Measurements from ENCODE around the gene MVB12B.

MVB12B gene

GRCh38 chr9:126479515-126479914 lies 152.9 kb downstream of the MVB12B start:
- intact Hi-C loops (cut with micrococcal nuclease), result no loop called here
- no peak overlapping the region for H3K27ac Mint-ChIP-seq
- H3K4me1 Mint-ChIP-seq (ENCODE audit: low read depth), result peaks cover 53% of the 10 kb centered on the region
- no peak overlapping the region for H3K4me3 Mint-ChIP-seq
- H3K36me3 Mint-ChIP-seq (ENCODE audit: low read depth), result peaks cover 96% of the 10 kb centered on the region
- no peaks in the 10 kb centered on the region for H3K9me3 Mint-ChIP-seq
- H3K27me3 Mint-ChIP-seq, result peaks cover 18% of the 10 kb centered on the region

- H3K27ac Mint-ChIP-seq, result no peak overlapping the region
- H3K9me3 Mint-ChIP-seq, result no peaks in the 10 kb centered on the region
- H3K36me3 Mint-ChIP-seq (ENCODE audit: low read depth), result peaks cover 87% of the 10 kb centered on the region
- peaks cover 13% of the 10 kb centered on the region for H3K27me3 Mint-ChIP-seq
- H3K4me1 Mint-ChIP-seq (ENCODE audit: low read depth), result peaks cover 41% of the 10 kb centered on the region
- no peak overlapping the region for H3K4me3 Mint-ChIP-seq
- intact Hi-C loops (cut with micrococcal nuclease), result no loop called here
Measured at GRCh38 chr9:126480813-126481212, 154.2 kb downstream of the MVB12B start.

- peaks cover 89% of the 10 kb centered on the region for H3K36me3 Mint-ChIP-seq (ENCODE audit: low read depth)
- H3K9me3 Mint-ChIP-seq, result no peaks in the 10 kb centered on the region
- peaks cover 13% of the 10 kb centered on the region for H3K27me3 Mint-ChIP-seq
- H3K4me1 Mint-ChIP-seq (ENCODE audit: low read depth), result peaks cover 35% of the 10 kb centered on the region
- intact Hi-C loops (cut with micrococcal nuclease), result no loop called here
- H3K27ac Mint-ChIP-seq, result no peak overlapping the region
- no peak overlapping the region for H3K4me3 Mint-ChIP-seq
Measured at GRCh38 chr9:126481862-126482261, 155.2 kb downstream of the MVB12B start.

GRCh38 chr9:126482361-126483044 lies 155.9 kb downstream of the MVB12B start:
- H3K27ac Mint-ChIP-seq, result no peak overlapping the region
- intact Hi-C loops (cut with micrococcal nuclease), result no loop called here
- H3K4me3 Mint-ChIP-seq, result no peak overlapping the region
- H3K9me3 Mint-ChIP-seq, result no peaks in the 10 kb centered on the region
- peaks cover 40% of the 10 kb centered on the region for H3K4me1 Mint-ChIP-seq (ENCODE audit: low read depth)
- H3K36me3 Mint-ChIP-seq (ENCODE audit: low read depth), result peaks cover 89% of the 10 kb centered on the region
- H3K27me3 Mint-ChIP-seq, result peaks cover 13% of the 10 kb centered on the region

- Mint-ChIP-seq H3K4me1 (ENCODE audit: low read depth) (peaks cover 50% of the 10 kb centered on the region), H3K27me3 (peaks cover 13% of the 10 kb centered on the region), H3K27ac (no peak overlapping the region), H3K36me3 (ENCODE audit: low read depth) (peaks cover 89% of the 10 kb centered on the region), H3K4me3 (no peak overlapping the region), H3K9me3 (no peaks in the 10 kb centered on the region)
- intact Hi-C loops (cut with micrococcal nuclease), result no loop called here
Measured at GRCh38 chr9:126483468-126484073, 156.9 kb downstream of the MVB12B start.

GRCh38 chr9:126485662-126486061 lies 159.0 kb downstream of the MVB12B start:
- H3K4me1 Mint-ChIP-seq (ENCODE audit: low read depth), result peaks cover 54% of the 10 kb centered on the region
- no peak overlapping the region for H3K27ac Mint-ChIP-seq
- peaks cover 12% of the 10 kb centered on the region for H3K27me3 Mint-ChIP-seq
- intact Hi-C loops (cut with micrococcal nuclease), result no loop called here
- no peaks in the 10 kb centered on the region for H3K9me3 Mint-ChIP-seq
- H3K36me3 Mint-ChIP-seq (ENCODE audit: low read depth), result peaks cover 82% of the 10 kb centered on the region
- H3K4me3 Mint-ChIP-seq, result no peak overlapping the region

- intact Hi-C loops (cut with micrococcal nuclease), result no loop called here
- Mint-ChIP-seq H3K27ac (no peak overlapping the region), H3K4me3 (no peak overlapping the region), H3K27me3 (peaks cover 12% of the 10 kb centered on the region), H3K4me1 (ENCODE audit: low read depth) (peaks cover 53% of the 10 kb centered on the region), H3K36me3 (ENCODE audit: low read depth) (peaks cover 75% of the 10 kb centered on the region), H3K9me3 (no peaks in the 10 kb centered on the region)
Measured at GRCh38 chr9:126486276-126486675, 159.6 kb downstream of the MVB12B start.

- H3K36me3 Mint-ChIP-seq (ENCODE audit: low read depth), result peaks cover 71% of the 10 kb centered on the region
- no peak overlapping the region for H3K4me3 Mint-ChIP-seq
- H3K27ac Mint-ChIP-seq, result no peak overlapping the region
Measured at GRCh38 chr9:126487856-126488255, 161.2 kb downstream of the MVB12B start.

GRCh38 chr9:126488310-126488709 lies 161.7 kb downstream of the MVB12B start:
- intact Hi-C loops (cut with micrococcal nuclease), result no loop called here
- Mint-ChIP-seq H3K4me3 (no peak overlapping the region), H3K4me1 (ENCODE audit: low read depth) (peaks cover 45% of the 10 kb centered on the region), H3K27ac (peak overlapping the region; percentile 25), H3K36me3 (ENCODE audit: low read depth) (peaks cover 69% of the 10 kb centered on the region), H3K9me3 (no peaks in the 10 kb centered on the region), H3K27me3 (peaks cover 4% of the 10 kb centered on the region)

More at GRCh38 chr9:126487856-126488255, 161.2 kb downstream of the MVB12B start:
- intact Hi-C loops (cut with micrococcal nuclease), result no loop called here
- no peaks in the 10 kb centered on the region for H3K9me3 Mint-ChIP-seq
- peaks cover 46% of the 10 kb centered on the region for H3K4me1 Mint-ChIP-seq (ENCODE audit: low read depth)
- peaks cover 4% of the 10 kb centered on the region for H3K27me3 Mint-ChIP-seq

- H3K27ac Mint-ChIP-seq, result peak overlapping the region; percentile 25
- H3K36me3 Mint-ChIP-seq (ENCODE audit: low read depth), result peaks cover 69% of the 10 kb centered on the region
- intact Hi-C loops (cut with micrococcal nuclease), result no loop called here
- H3K4me1 Mint-ChIP-seq (ENCODE audit: low read depth), result peaks cover 39% of the 10 kb centered on the region
- peaks cover 4% of the 10 kb centered on the region for H3K27me3 Mint-ChIP-seq
- H3K9me3 Mint-ChIP-seq, result no peaks in the 10 kb centered on the region
- no peak overlapping the region for H3K4me3 Mint-ChIP-seq
Measured at GRCh38 chr9:126488881-126489404, 162.3 kb downstream of the MVB12B start.

- H3K36me3 Mint-ChIP-seq (ENCODE audit: low read depth), result peaks cover 73% of the 10 kb centered on the region
- H3K9me3 Mint-ChIP-seq, result no peaks in the 10 kb centered on the region
- peaks cover 38% of the 10 kb centered on the region for H3K4me1 Mint-ChIP-seq (ENCODE audit: low read depth)
- no peak overlapping the region for H3K4me3 Mint-ChIP-seq
- H3K27ac Mint-ChIP-seq, result no peak overlapping the region
- intact Hi-C loops (cut with micrococcal nuclease), result loop anchor here (2.0 to 10.0 kb wide), 4 partner anchors 91 to 1085 kb away; no protein-coding TSS in a partner anchor
- peaks cover 4% of the 10 kb centered on the region for H3K27me3 Mint-ChIP-seq
Measured at GRCh38 chr9:126489581-126490213, 163.1 kb downstream of the MVB12B start.

- peaks cover 4% of the 10 kb centered on the region for H3K27me3 Mint-ChIP-seq
Measured at GRCh38 chr9:126490214-126490631, 163.6 kb downstream of the MVB12B start.

GRCh38 chr9:126490871-126491567 lies 164.4 kb downstream of the MVB12B start:
- intact Hi-C loops (cut with micrococcal nuclease), result loop anchor here (2.0 to 10.0 kb wide), 4 partner anchors 92 to 1086 kb away; no protein-coding TSS in a partner anchor
- H3K4me1 Mint-ChIP-seq (ENCODE audit: low read depth), result peaks cover 38% of the 10 kb centered on the region
- H3K4me3 Mint-ChIP-seq, result no peak overlapping the region
- peaks cover 80% of the 10 kb centered on the region for H3K36me3 Mint-ChIP-seq (ENCODE audit: low read depth)
- H3K27me3 Mint-ChIP-seq, result peaks cover 4% of the 10 kb centered on the region
- no peak overlapping the region for H3K27ac Mint-ChIP-seq
- H3K9me3 Mint-ChIP-seq, result no peaks in the 10 kb centered on the region

More at GRCh38 chr9:126490214-126490631, 163.6 kb downstream of the MVB12B start:
- Mint-ChIP-seq H3K9me3 (no peaks in the 10 kb centered on the region), H3K4me3 (no peak overlapping the region), H3K36me3 (ENCODE audit: low read depth) (peaks cover 78% of the 10 kb centered on the region), H3K4me1 (ENCODE audit: low read depth) (peaks cover 38% of the 10 kb centered on the region), H3K27ac (no peak overlapping the region)
- intact Hi-C loops (cut with micrococcal nuclease), result loop anchor here (2.0 to 10.0 kb wide), 4 partner anchors 91 to 1085 kb away; no protein-coding TSS in a partner anchor
